Activated T-helper 2 cell treated with anti-CD3 and anti-CD28 coated beads, Interferon-gamma antibody, Interleukin-2, Interleukin-4, amounts not matched to agents 10 μg/mL and 5 μg/mL and 100 μg/mL, durations not matched to agents 14 hours and 24 hours and 36 hours (primary cell): Measurements from ENCODE around the gene C22orf15. TPM values are rescaled to one million over a fixed set of nuclear protein-coding genes. Genes with fewer than 3 reads are reported as not detected.

Experiments
- DNase-seq: peaks from one replicate; pipeline ENCODE4 v3.0.0; 2021; ENCODE audit warnings: low spot score
- H3K27ac Mint-ChIP-seq: one replicate; pipeline ENCODE4 v1.8.0; 2021; ENCODE audit warnings: mixed read lengths
- H3K27me3 Mint-ChIP-seq: one replicate; pipeline ENCODE4 v1.8.0; 2021; ENCODE audit warnings: low read depth, mixed read lengths
- H3K36me3 Mint-ChIP-seq: one replicate; pipeline ENCODE4 v1.8.0; 2021; ENCODE audit warnings: low read depth, mixed read lengths
- H3K4me1 Mint-ChIP-seq: one replicate; pipeline ENCODE4 v1.8.0; 2021; ENCODE audit warnings: low read depth, mixed read lengths
- H3K4me3 Mint-ChIP-seq: one replicate; pipeline ENCODE4 v1.8.0; 2021; ENCODE audit warnings: low read depth, mild to moderate bottlenecking, moderate library complexity, mixed read lengths
- H3K9me3 Mint-ChIP-seq: one replicate; pipeline ENCODE4 v1.8.0; 2021; ENCODE audit warnings: mixed read lengths
- intact Hi-C: fragments of 100-400 bp; cut with micrococcal nuclease; formaldehyde crosslinking; loops from one replicate; pipeline ENCODE4 v1.15.1; 2023
- total RNA-seq: library from RNA; stranded (reverse); gene quantifications from 2 replicates; pipeline ENCODE4 v1.2.3, GENCODE V29; 2022

The C22orf15 gene
- total RNA-seq, 1 donor from 2014 or later, result 0.52 TPM

GRCh38 chr22:23753385-23753784 lies 9.4 kb upstream of the C22orf15 start:
- no peak for DNase-seq
- no peaks in the 10 kb centered on the region for H3K9me3 Mint-ChIP-seq
- H3K36me3 Mint-ChIP-seq, result no peaks in the 10 kb centered on the region
- no peaks in the 10 kb centered on the region for H3K27me3 Mint-ChIP-seq
- no peak overlapping the region for H3K27ac Mint-ChIP-seq
- H3K4me3 Mint-ChIP-seq, result no peak overlapping the region
- intact Hi-C loops, result loop anchor here (5.0 kb wide), 1 partner anchor 46 kb away; no protein-coding TSS in a partner anchor
- H3K4me1 Mint-ChIP-seq, result peaks cover 16% of the 10 kb centered on the region

GRCh38 chr22:23754220-23754919 lies 8.4 kb upstream of the C22orf15 start, which contains the start of gene VPREB3:
TSS of gene VPREB3 (minus strand) at chr22:23754425. CDS start at chr22:23754363, 62 bp downstream.
- Mint-ChIP-seq H3K27me3 (no peaks in the 10 kb centered on the region), H3K9me3 (no peaks in the 10 kb centered on the region), H3K4me3 (no peak within 1 kb of the TSS), H3K27ac (no peak within 1 kb of the TSS), H3K4me1 (peaks cover 16% of the 10 kb centered on the region), H3K36me3 (no peaks in the 10 kb centered on the region)
- intact Hi-C loops, result loop anchor here (5.0 kb wide), 1 partner anchor 47 kb away; no protein-coding TSS in a partner anchor
- no peak for DNase-seq

GRCh38 chr22:23754980-23755636 lies 7.7 kb upstream of the C22orf15 start:
- intact Hi-C loops, result loop anchor here (5.0 kb wide), 1 partner anchor 48 kb away; no protein-coding TSS in a partner anchor

GRCh38 chr22:23755711-23756110 lies 7.1 kb upstream of the C22orf15 start:
- intact Hi-C loops, result no loop called here
- DNase-seq, result no peak
- Mint-ChIP-seq H3K4me1 (peaks cover 5% of the 10 kb centered on the region), H3K27ac (no peak overlapping the region), H3K36me3 (no peaks in the 10 kb centered on the region), H3K4me3 (no peak overlapping the region), H3K27me3 (no peaks in the 10 kb centered on the region), H3K9me3 (no peaks in the 10 kb centered on the region)

More at GRCh38 chr22:23754980-23755636, 7.7 kb upstream of the C22orf15 start:
- Mint-ChIP-seq H3K9me3 (no peaks in the 10 kb centered on the region), H3K4me1 (peaks cover 10% of the 10 kb centered on the region), H3K27ac (no peak overlapping the region), H3K27me3 (no peaks in the 10 kb centered on the region), H3K36me3 (no peaks in the 10 kb centered on the region), H3K4me3 (no peak overlapping the region)
- DNase-seq, result no peak

GRCh38 chr22:23756891-23757290 lies 5.9 kb upstream of the C22orf15 start:
- intact Hi-C loops, result no loop called here
- no peak overlapping the region for H3K27ac Mint-ChIP-seq
- no peaks in the 10 kb centered on the region for H3K27me3 Mint-ChIP-seq
- no peaks in the 10 kb centered on the region for H3K9me3 Mint-ChIP-seq
- no peaks in the 10 kb centered on the region for H3K36me3 Mint-ChIP-seq
- DNase-seq, result no peak
- H3K4me1 Mint-ChIP-seq, result peaks cover 5% of the 10 kb centered on the region
- no peak overlapping the region for H3K4me3 Mint-ChIP-seq

GRCh38 chr22:23759566-23759965 lies 3.2 kb upstream of the C22orf15 start:
- Mint-ChIP-seq H3K27ac (no peak overlapping the region), H3K27me3 (no peaks in the 10 kb centered on the region), H3K36me3 (peaks cover 3% of the 10 kb centered on the region), H3K9me3 (no peaks in the 10 kb centered on the region), H3K4me1 (peaks cover 16% of the 10 kb centered on the region), H3K4me3 (no peak overlapping the region)
- intact Hi-C loops, result no loop called here
- no peak for DNase-seq

GRCh38 chr22:23760056-23760455 lies 2.7 kb upstream of the C22orf15 start:
- Mint-ChIP-seq H3K4me1 (peaks cover 16% of the 10 kb centered on the region), H3K27ac (no peak overlapping the region), H3K27me3 (no peaks in the 10 kb centered on the region), H3K36me3 (peaks cover 7% of the 10 kb centered on the region), H3K9me3 (no peaks in the 10 kb centered on the region), H3K4me3 (no peak overlapping the region)
- intact Hi-C loops, result no loop called here
- no peak for DNase-seq

GRCh38 chr22:23763579-23763945 lies 772 bp downstream of the C22orf15 start:
- H3K9me3 Mint-ChIP-seq, result no peaks in the 10 kb centered on the region
- intact Hi-C loops, result no loop called here
- no peaks in the 10 kb centered on the region for H3K27me3 Mint-ChIP-seq
- peaks cover 17% of the 10 kb centered on the region for H3K4me1 Mint-ChIP-seq
- no peak for DNase-seq
- peaks cover 13% of the 10 kb centered on the region for H3K36me3 Mint-ChIP-seq
- H3K27ac Mint-ChIP-seq, result no peak overlapping the region
- H3K4me3 Mint-ChIP-seq, result no peak overlapping the region

- no peak overlapping the region for H3K4me3 Mint-ChIP-seq
- H3K27ac Mint-ChIP-seq, result no peak overlapping the region
- H3K9me3 Mint-ChIP-seq, result no peaks in the 10 kb centered on the region
- peaks cover 13% of the 10 kb centered on the region for H3K36me3 Mint-ChIP-seq
- intact Hi-C loops, result no loop called here
- no peaks in the 10 kb centered on the region for H3K27me3 Mint-ChIP-seq
- DNase-seq, result no peak
- H3K4me1 Mint-ChIP-seq, result peaks cover 17% of the 10 kb centered on the region
These were observed 1.2 kb downstream of the C22orf15 start for GRCh38 chr22:23763954-23764353.

- no peaks in the 10 kb centered on the region for H3K9me3 Mint-ChIP-seq
- H3K4me1 Mint-ChIP-seq, result peaks cover 17% of the 10 kb centered on the region
- H3K27me3 Mint-ChIP-seq, result no peaks in the 10 kb centered on the region
- H3K27ac Mint-ChIP-seq, result no peak overlapping the region
- intact Hi-C loops, result no loop called here
- no peak for DNase-seq
- peaks cover 13% of the 10 kb centered on the region for H3K36me3 Mint-ChIP-seq
- H3K4me3 Mint-ChIP-seq, result no peak overlapping the region
These were observed 2.4 kb downstream of the C22orf15 start for GRCh38 chr22:23764899-23765881.

- intact Hi-C loops, result loop anchor here (2.0 kb wide), 2 partner anchors 82 to 140 kb away; no protein-coding TSS in a partner anchor
- DNase-seq, result no peak
- Mint-ChIP-seq H3K4me3 (peak overlapping the region; percentile 75), H3K27me3 (peaks cover 2% of the 10 kb centered on the region), H3K9me3 (no peaks in the 10 kb centered on the region), H3K4me1 (peaks cover 20% of the 10 kb centered on the region), H3K36me3 (peaks cover 13% of the 10 kb centered on the region), H3K27ac (peak overlapping the region; percentile 67)
These were observed 4.5 kb downstream of the C22orf15 start for GRCh38 chr22:23767303-23767672.
